Femur (tissue), 1 donor: Measurements from ENCODE around the gene ADAMTS15.

Experiments
- DNase-seq: peaks from one replicate; pipeline ENCODE4 v3.0.0-alpha.2; 2017

Gene ADAMTS15

GRCh38 chr11:130515829-130516553 is 67.5 kb downstream of the ADAMTS15 start:
- DNase-seq = no peak

GRCh38 chr11:130516554-130517505 is 68.4 kb downstream of the ADAMTS15 start:
- no peak for DNase-seq

- DNase-seq = no peak
Observed at GRCh38 chr11:130518164-130518680, 69.8 kb downstream of the ADAMTS15 start.

GRCh38 chr11:130519128-130519932 is 70.9 kb downstream of the ADAMTS15 start:
- DNase-seq = no peak

- DNase-seq = no peak
Observed at GRCh38 chr11:130520271-130520671, 71.8 kb downstream of the ADAMTS15 start.

- DNase-seq = peak; percentile 85
Observed at GRCh38 chr11:130522284-130522961, 74.0 kb downstream of the ADAMTS15 start.

GRCh38 chr11:130523166-130523565 is 74.7 kb downstream of the ADAMTS15 start:
- no peak for DNase-seq

GRCh38 chr11:130523609-130524008 is 75.2 kb downstream of the ADAMTS15 start:
- DNase-seq = no peak

GRCh38 chr11:130524132-130524790 is 75.8 kb downstream of the ADAMTS15 start:
- no peak for DNase-seq

GRCh38 chr11:130525307-130525706 is 76.9 kb downstream of the ADAMTS15 start:
- DNase-seq = no peak
